GM23338 (cell line): ENCODE data around the gene BRF1. TPM values are rescaled to one million over a fixed set of nuclear protein-coding genes. Genes with fewer than 3 reads are reported as not detected.

Source experiments
- ATAC-seq: fragments of 200-7000 bp; cut with Tn5 transposase; 3 replicates; pipeline ENCODE4 v1.9.1; 2020
- DNase-seq: peaks from one replicate; pipeline ENCODE4 v3.0.0-alpha.2; 2015; ENCODE audit warnings: low spot score
- H2AFZ ChIP-seq: fragments of 200-600 bp; sonication (generic); 2 replicates; pipeline ENCODE4 v1.8.0; 2016; ENCODE audit warnings: antibody characterized with exemption, mild to moderate bottlenecking, moderate library complexity
- H3F3A ChIP-seq: fragments of 200-600 bp; sonication (generic); replicated peaks from 2 replicates; pipeline ENCODE4 v1.8.0; 2017; ENCODE audit warnings: antibody characterized with exemption, mixed run types, low read depth
- H3K27ac ChIP-seq: fragments of 200-600 bp; sonication (generic); 2 replicates; pipeline ENCODE4 v1.6.1; 2016; ENCODE audit warnings: low read depth
- H3K27me3 ChIP-seq: fragments of 200-600 bp; sonication (generic); 2 replicates; pipeline ENCODE4 v1.8.0; 2016; ENCODE audit warnings: mild to moderate bottlenecking, mixed run types, moderate library complexity; ENCODE audit not compliant: insufficient read depth
- H3K36me3 ChIP-seq: fragments of 200-600 bp; sonication (generic); 2 replicates; pipeline ENCODE4 v1.8.0; 2016; ENCODE audit warnings: mild to moderate bottlenecking; ENCODE audit not compliant: insufficient read depth
- H3K4me1 ChIP-seq: fragments of 200-600 bp; sonication (generic); 2 replicates; pipeline ENCODE4 v1.8.0; 2016; ENCODE audit warnings: mild to moderate bottlenecking, moderate library complexity; ENCODE audit not compliant: insufficient read depth
- H3K4me2 ChIP-seq: fragments of 200-600 bp; sonication (generic); 2 replicates; pipeline ENCODE4 v1.7.1; 2017; ENCODE audit warnings: mixed run types
- H3K4me3 ChIP-seq: fragments of 200-600 bp; sonication (generic); 2 replicates; pipeline ENCODE4 v1.6.1; 2016; ENCODE audit warnings: mixed run types
- H3K79me2 ChIP-seq: fragments of 200-600 bp; sonication (generic); replicated peaks from 2 replicates; pipeline ENCODE4 v1.8.0; 2017; ENCODE audit warnings: mild to moderate bottlenecking; ENCODE audit not compliant: insufficient read depth
- H3K9me2 ChIP-seq: fragments of 200-600 bp; sonication (generic); 2 replicates; pipeline ENCODE4 v1.8.0; 2017; ENCODE audit not compliant: insufficient read depth
- H4K20me1 ChIP-seq: fragments of 200-600 bp; sonication (generic); replicated peaks from 2 replicates; pipeline ENCODE4 v1.8.0; 2017; ENCODE audit warnings: mild to moderate bottlenecking; ENCODE audit not compliant: insufficient read depth
- H3K27ac Mint-ChIP-seq: 2 replicates; pipeline ENCODE4 v1.8.0; 2020; ENCODE audit warnings: inconsistent platforms, mild to moderate bottlenecking, moderate library complexity, mixed read lengths
- H3K27me3 Mint-ChIP-seq: 3 replicates; pipeline ENCODE4 v1.8.0; 2022; ENCODE audit warnings: low read depth, mild to moderate bottlenecking, moderate library complexity, mixed read lengths, inconsistent platforms; ENCODE audit not compliant: insufficient read depth, poor library complexity
- H3K36me3 Mint-ChIP-seq: 3 replicates; pipeline ENCODE4 v1.8.0; 2021; ENCODE audit warnings: low read depth, mild to moderate bottlenecking, inconsistent platforms, moderate library complexity, mixed read lengths
- H3K4me1 Mint-ChIP-seq: 3 replicates; pipeline ENCODE4 v1.8.0; 2020; ENCODE audit warnings: mild to moderate bottlenecking, inconsistent platforms, mixed read lengths
- H3K4me3 Mint-ChIP-seq: 3 replicates; pipeline ENCODE4 v1.8.0; 2021; ENCODE audit warnings: moderate library complexity, mild to moderate bottlenecking, inconsistent platforms, mixed read lengths
- H3K9me3 Mint-ChIP-seq: 3 replicates; pipeline ENCODE4 v1.8.0; 2020; ENCODE audit warnings: moderate library complexity, mild to moderate bottlenecking, inconsistent platforms, mixed read lengths
- CREB1 ChIP-seq: fragments of 250-450 bp; sonication (Bioruptor Pico); IDR thresholded peaks from 2 replicates; pipeline ENCODE4 v1.5.0; 2020; ENCODE audit warnings: low read depth, mild to moderate bottlenecking, moderate library complexity
- EZH2phosphoT487 ChIP-seq: fragments of 200-600 bp; sonication (generic); IDR thresholded peaks from one replicate; pipeline ENCODE4 v1.8.1; 2018; ENCODE audit warnings: antibody characterized with exemption; ENCODE audit not compliant: unreplicated experiment
- JUNB ChIP-seq: IDR thresholded peaks from one replicate; pipeline ENCODE4 v1.6.1; 2016; ENCODE audit warnings: antibody characterized with exemption; ENCODE audit not compliant: unreplicated experiment
- NANOG ChIP-seq: IDR thresholded peaks from 2 replicates; pipeline ENCODE4 v1.6.1; 2016; ENCODE audit warnings: antibody characterized with exemption, borderline replicate concordance
- STAT1 ChIP-seq: IDR thresholded peaks from one replicate; pipeline ENCODE4 v1.6.1; 2016; ENCODE audit warnings: antibody characterized with exemption; ENCODE audit not compliant: unreplicated experiment
- ZNF114 ChIP-seq: fragments of 250-450 bp; sonication (Bioruptor Pico); IDR thresholded peaks from 2 replicates; pipeline ENCODE4 v1.5.0; 2020; ENCODE audit warnings: mild to moderate bottlenecking, moderate library complexity
- polyA plus RNA-seq: library from polyadenylated mRNA; unstranded; fragments of >200 nt; fragmentation: Nextera tagmentation; extraction: Ambion mirVana; gene quantifications from 2 replicates; pipeline ENCODE4 v1.2.1, GENCODE V29; 2016
- total RNA-seq: library from RNA; depleted of rRNA; stranded (reverse); fragments of >200 nt; shearing (Covaris generic); gene quantifications from 2 replicates; pipeline ENCODE4 v1.2.3, GENCODE V29; 2014
- TF ChIP-seq, protein P1 (sequence below): IDR thresholded peaks from one replicate; pipeline ENCODE4 v1.6.1; 2018; ENCODE audit warnings: antibody characterized with exemption; ENCODE audit not compliant: unreplicated experiment
- TF ChIP-seq, protein P2 (sequence below): IDR thresholded peaks from 2 replicates; pipeline ENCODE4 v1.6.1; 2016; ENCODE audit warnings: antibody characterized with exemption

BRF1 gene
- total and polyA plus RNA-seq, 2 experiments from 2014 or later: 8.6 to 29.9 TPM

DNA sequence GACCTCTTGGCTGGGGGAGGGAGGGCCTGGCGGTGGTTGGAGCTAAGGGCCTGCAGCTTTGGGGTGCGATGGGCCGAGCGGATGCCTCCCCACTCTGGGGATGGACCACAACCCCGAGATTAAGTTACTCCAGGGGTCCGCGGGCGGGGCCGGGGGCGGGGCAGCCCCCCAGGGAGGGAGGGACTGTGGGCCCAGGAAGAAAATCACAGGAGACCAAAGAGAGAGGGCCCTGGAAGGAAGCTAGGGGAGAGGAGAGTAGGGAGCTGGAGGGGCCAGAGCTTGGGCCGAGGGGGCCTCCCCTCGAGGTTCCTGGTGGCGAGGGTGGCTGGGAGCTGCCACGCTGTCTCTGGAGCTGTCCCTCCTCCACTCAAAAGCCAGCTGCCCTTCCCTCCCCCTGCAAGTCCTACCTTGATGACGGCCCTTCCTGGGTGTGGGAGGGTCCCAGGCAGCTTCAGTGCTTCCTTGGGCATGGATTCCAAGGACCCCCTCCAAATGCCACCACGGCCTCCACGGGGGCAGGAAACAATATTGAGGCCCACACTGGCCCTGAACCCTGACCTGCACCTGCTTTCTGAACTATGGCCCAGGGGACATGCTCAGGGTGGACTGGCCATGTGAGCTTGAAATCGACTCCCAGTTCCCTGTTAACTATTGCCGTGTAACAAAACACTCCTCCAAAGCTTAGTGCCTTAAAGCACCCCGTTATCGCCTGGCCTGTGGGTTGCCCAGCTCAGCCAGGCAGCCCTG lies 119.1 kb downstream of the BRF1 start:
- peak overlapping the region; percentile 76 for H3K4me2 ChIP-seq
- Mint-ChIP-seq H3K4me1 (peaks cover 3% of the 10 kb centered on the region; the same call in 1 of the 3 replicates), H3K27ac (no peak overlapping the region), H3K27me3 (peaks cover 24% of the 10 kb centered on the region), H3K36me3 (no peaks in the 10 kb centered on the region), H3K9me3 (no peaks in the 10 kb centered on the region; the same call in 2 of the 3 replicates), H3K4me3 (peak overlapping the region; percentile 55)
- peak overlapping the region; percentile 44 for H3K4me3 ChIP-seq
- H3K36me3 ChIP-seq: no peaks in the 10 kb centered on the region
- no peaks in the 10 kb centered on the region for H3K9me2 ChIP-seq
- ATAC-seq: peak; percentile 28
- no peak for DNase-seq
- no peaks in the 10 kb centered on the region; the same call in 1 of the 2 replicates for H3K4me1 ChIP-seq
- no peak overlapping the region for H3K27ac ChIP-seq
- peaks cover 13% of the 10 kb centered on the region; the same call in 1 of the 2 replicates for H3K27me3 ChIP-seq
- no peaks in the 10 kb centered on the region for H4K20me1 ChIP-seq
- H3K79me2 ChIP-seq: no peaks in the 10 kb centered on the region
- no peaks in the 10 kb centered on the region for H3F3A ChIP-seq
- H2AFZ ChIP-seq: no peak overlapping the region
- TF ChIP-seq STAT1 (no peak), ZNF114 (CRISPR knock-in tag) (no peak), JUNB (no peak), CREB1 (CRISPR knock-in tag) (no peak), EZH2phosphoT487 (no peak), NANOG (no peak)
- TF ChIP-seq, protein P1, sequence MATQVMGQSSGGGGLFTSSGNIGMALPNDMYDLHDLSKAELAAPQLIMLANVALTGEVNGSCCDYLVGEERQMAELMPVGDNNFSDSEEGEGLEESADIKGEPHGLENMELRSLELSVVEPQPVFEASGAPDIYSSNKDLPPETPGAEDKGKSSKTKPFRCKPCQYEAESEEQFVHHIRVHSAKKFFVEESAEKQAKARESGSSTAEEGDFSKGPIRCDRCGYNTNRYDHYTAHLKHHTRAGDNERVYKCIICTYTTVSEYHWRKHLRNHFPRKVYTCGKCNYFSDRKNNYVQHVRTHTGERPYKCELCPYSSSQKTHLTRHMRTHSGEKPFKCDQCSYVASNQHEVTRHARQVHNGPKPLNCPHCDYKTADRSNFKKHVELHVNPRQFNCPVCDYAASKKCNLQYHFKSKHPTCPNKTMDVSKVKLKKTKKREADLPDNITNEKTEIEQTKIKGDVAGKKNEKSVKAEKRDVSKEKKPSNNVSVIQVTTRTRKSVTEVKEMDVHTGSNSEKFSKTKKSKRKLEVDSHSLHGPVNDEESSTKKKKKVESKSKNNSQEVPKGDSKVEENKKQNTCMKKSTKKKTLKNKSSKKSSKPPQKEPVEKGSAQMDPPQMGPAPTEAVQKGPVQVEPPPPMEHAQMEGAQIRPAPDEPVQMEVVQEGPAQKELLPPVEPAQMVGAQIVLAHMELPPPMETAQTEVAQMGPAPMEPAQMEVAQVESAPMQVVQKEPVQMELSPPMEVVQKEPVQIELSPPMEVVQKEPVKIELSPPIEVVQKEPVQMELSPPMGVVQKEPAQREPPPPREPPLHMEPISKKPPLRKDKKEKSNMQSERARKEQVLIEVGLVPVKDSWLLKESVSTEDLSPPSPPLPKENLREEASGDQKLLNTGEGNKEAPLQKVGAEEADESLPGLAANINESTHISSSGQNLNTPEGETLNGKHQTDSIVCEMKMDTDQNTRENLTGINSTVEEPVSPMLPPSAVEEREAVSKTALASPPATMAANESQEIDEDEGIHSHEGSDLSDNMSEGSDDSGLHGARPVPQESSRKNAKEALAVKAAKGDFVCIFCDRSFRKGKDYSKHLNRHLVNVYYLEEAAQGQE: no peak
- TF ChIP-seq, protein P2, sequence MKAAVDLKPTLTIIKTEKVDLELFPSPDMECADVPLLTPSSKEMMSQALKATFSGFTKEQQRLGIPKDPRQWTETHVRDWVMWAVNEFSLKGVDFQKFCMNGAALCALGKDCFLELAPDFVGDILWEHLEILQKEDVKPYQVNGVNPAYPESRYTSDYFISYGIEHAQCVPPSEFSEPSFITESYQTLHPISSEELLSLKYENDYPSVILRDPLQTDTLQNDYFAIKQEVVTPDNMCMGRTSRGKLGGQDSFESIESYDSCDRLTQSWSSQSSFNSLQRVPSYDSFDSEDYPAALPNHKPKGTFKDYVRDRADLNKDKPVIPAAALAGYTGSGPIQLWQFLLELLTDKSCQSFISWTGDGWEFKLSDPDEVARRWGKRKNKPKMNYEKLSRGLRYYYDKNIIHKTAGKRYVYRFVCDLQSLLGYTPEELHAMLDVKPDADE: no peak
